Erythroblast (primary cell): ENCODE measurements around the gene ENTPD8.

Source experiments
- GATA1 ChIP-seq: IDR thresholded peaks from 2 replicates; pipeline ENCODE4 v1.6.1; 2011; ENCODE audit warnings: low read depth, mild to moderate bottlenecking, control low read depth, low read length, moderate library complexity
- POLR2A ChIP-seq: IDR thresholded peaks from 2 replicates; pipeline ENCODE4 v1.6.1; 2011; ENCODE audit warnings: mild to moderate bottlenecking, low read length

GRCh38 chr9:137433349-137433915 lies 7.7 kb downstream of the ENTPD8 start:
- no peak for TF ChIP-seq POLR2A
- TF ChIP-seq GATA1, result no peak
